Uterus (tissue), 4 donors: ENCODE results near the gene ARHGEF6. TPM values are rescaled to one million over a fixed set of nuclear protein-coding genes. Genes with fewer than 3 reads are reported as not detected.

Experiments
- DNase-seq, 2 donors: peaks; one replicate each; pipeline ENCODE4 v3.0.0-alpha.2; 2019 to 2020
- H3K27ac ChIP-seq, 2 donors: fragments of 200-600 bp; sonication (generic); 1 replicate in 1 of 2; 2 replicates in 1 of 2; pipeline ENCODE4 v1.5.1; 2016 to 2018
- H3K27me3 ChIP-seq, 2 donors: fragments of 200-600 bp; sonication (generic); one replicate each; pipeline ENCODE4 v1.5.1; 2018 to 2019; ENCODE audit warnings: control low read depth in 1 of 2
- H3K36me3 ChIP-seq, 2 donors: fragments of 200-600 bp; sonication (generic); one replicate each; pipeline ENCODE4 v1.5.1; 2019; ENCODE audit warnings: control low read depth in 1 of 2
- H3K4me1 ChIP-seq, 2 donors: fragments of 200-600 bp; sonication (generic); one replicate each; pipeline ENCODE4 v1.5.1; 2018 to 2019; ENCODE audit warnings: control low read depth in 1 of 2
- H3K4me3 ChIP-seq, 2 donors: fragments of 200-600 bp; sonication (generic); 1 replicate in 1 of 2; 2 replicates in 1 of 2; pipeline ENCODE4 v1.5.1; 2018 to 2019; ENCODE audit warnings: mild to moderate bottlenecking in 1 of 2
- H3K9me3 ChIP-seq, 2 donors: fragments of 200-600 bp; sonication (generic); one replicate each; pipeline ENCODE4 v1.5.1; 2019; ENCODE audit warnings: control low read depth in 1 of 2
- POLR2A ChIP-seq, 2 donors: fragments of 450-650 bp; IDR thresholded peaks; one replicate each; pipeline ENCODE4 v1.6.1; 2016; ENCODE audit warnings: antibody characterized with exemption in 2 of 2, mild to moderate bottlenecking in 1 of 2, moderate library complexity in 1 of 2
- intact Hi-C: fragments of 100-400 bp; cut with DNase I; formaldehyde crosslinking; loops from one replicate; pipeline ENCODE4 v1.15.1; 2023; ENCODE audit warnings: low total_unique reads
- total RNA-seq, 4 donors: library from RNA; depleted of rRNA in 3 of 4; stranded (reverse); fragments of >200 nt in 3 of 4; gene quantifications; one replicate each; pipeline versions ENCODE4 v1.1.0 to v1.2.4, GENCODE V29; 2014 to 2023
- TF ChIP-seq, protein P1 (sequence below), 4 experiments: fragments of 200-600 bp in 2 of 4; fragments of 450-650 bp in 2 of 4; sonication (generic) in 2 of 4; IDR thresholded peaks; one replicate each; pipeline ENCODE4 v1.5.1; 2016 to 2019; ENCODE audit warnings: antibody characterized with exemption in 4 of 4, mild to moderate bottlenecking in 2 of 4, moderate library complexity in 1 of 4
- donor health status: DM: yes; HTN: yes; CAD: no.

ARHGEF6 gene
- total RNA-seq, 4 donors from 2014 or later = 19.7 to 26.9 (median 24.7) TPM

DNA sequence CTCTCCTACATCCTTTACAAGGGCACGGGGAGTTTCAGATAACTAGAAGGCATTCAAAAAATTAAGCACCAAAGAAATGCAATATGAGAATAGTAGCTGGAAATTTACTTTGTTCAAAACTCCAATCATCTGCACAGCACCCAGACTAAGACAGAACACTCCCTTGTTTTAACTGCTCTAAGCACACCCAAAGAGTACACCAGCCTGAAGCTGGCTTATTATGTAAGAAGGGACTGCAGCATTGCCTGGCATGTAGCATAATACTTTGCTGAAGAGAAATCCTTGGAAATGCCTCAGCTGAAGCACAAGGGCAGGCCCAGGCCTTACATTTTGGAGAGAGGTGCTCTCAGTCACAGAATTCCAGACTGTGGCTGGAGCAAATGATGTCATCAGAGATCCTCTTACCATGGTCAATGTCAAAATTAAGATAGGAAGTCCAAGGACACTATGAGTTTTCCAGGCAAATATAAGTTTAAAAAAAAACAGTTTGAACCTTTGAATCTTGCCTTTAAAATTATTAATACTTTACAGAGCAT lies 14.8 kb downstream of the ARHGEF6 start:
- no peaks in the 10 kb centered on the region for H3K9me3 ChIP-seq
- no peaks in the 10 kb centered on the region for H3K36me3 ChIP-seq
- H3K27me3 ChIP-seq = no peaks in the 10 kb centered on the region
- H3K4me1 ChIP-seq = no peaks in the 10 kb centered on the region
- H3K4me3 ChIP-seq = no peak overlapping the region
- H3K27ac ChIP-seq = peak overlapping the region in 1 of 2 donors; percentile 34
- TF ChIP-seq, protein P1, sequence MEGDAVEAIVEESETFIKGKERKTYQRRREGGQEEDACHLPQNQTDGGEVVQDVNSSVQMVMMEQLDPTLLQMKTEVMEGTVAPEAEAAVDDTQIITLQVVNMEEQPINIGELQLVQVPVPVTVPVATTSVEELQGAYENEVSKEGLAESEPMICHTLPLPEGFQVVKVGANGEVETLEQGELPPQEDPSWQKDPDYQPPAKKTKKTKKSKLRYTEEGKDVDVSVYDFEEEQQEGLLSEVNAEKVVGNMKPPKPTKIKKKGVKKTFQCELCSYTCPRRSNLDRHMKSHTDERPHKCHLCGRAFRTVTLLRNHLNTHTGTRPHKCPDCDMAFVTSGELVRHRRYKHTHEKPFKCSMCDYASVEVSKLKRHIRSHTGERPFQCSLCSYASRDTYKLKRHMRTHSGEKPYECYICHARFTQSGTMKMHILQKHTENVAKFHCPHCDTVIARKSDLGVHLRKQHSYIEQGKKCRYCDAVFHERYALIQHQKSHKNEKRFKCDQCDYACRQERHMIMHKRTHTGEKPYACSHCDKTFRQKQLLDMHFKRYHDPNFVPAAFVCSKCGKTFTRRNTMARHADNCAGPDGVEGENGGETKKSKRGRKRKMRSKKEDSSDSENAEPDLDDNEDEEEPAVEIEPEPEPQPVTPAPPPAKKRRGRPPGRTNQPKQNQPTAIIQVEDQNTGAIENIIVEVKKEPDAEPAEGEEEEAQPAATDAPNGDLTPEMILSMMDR (IDR thresholded peaks at IDR 0.05) = no peak
- TF ChIP-seq POLR2A (IDR thresholded peaks at IDR 0.05) = no peak
- intact Hi-C loops = no loop called here
- DNase-seq = no peak

DNA sequence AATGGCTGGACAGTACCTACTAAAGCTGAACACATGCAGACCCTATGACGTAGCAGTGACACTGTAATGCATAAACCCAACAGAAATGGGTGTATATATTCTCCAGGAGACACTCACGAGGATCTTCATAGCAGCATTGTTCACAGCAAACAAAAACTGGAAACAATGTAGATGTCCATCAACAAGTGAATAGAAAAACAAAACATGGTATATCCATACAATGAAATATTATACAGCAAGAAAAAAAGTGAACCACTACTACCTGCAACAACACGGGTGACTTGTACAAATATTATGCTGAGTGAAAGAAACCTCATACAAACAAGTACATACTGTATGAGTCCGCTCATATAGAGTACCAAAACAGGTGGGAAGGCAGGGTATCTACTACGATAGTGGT lies 16.5 kb downstream of the ARHGEF6 start:
- Histone ChIP-seq H3K36me3 (no peaks in the 10 kb centered on the region), H3K27ac (no peak overlapping the region), H3K9me3 (no peaks in the 10 kb centered on the region), H3K4me1 (no peaks in the 10 kb centered on the region), H3K4me3 (no peak overlapping the region), H3K27me3 (no peaks in the 10 kb centered on the region)
- DNase-seq = no peak
- TF ChIP-seq, protein P1 (IDR thresholded peaks at IDR 0.05) = no peak
- intact Hi-C loops = no loop called here

DNA sequence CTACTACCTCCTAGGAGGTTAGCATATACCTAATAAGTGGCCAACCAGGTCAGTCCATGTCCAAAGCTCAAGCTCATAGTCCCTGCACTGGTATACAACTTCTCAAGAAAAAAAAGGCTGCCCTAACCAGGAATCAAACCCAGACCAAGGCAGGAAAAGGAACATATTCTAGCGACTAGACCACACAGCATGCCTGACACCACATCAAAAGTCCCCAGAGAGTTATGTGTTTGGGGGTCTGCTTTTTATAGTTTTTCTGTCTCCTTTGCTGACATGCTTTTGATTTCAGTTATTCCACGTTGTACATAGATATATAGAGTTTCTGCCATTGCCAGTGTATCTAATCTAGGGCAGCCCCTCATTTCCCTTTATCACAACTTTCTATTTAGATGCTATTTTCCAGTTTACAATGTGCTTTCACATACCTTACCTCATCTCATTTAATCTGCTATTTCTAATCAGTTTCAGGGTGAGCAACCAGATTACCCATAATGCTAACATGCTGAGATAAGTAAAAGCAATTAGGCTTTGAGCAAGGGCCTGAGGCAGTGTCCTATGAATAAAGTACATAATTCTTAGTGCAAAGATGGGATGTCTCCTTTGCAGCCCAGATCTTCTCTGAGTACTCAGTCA lies 17.8 kb downstream of the ARHGEF6 start:
- TF ChIP-seq, protein P1 (IDR thresholded peaks at IDR 0.05) = no peak
- no peak for TF ChIP-seq POLR2A (IDR thresholded peaks at IDR 0.05)
- no peaks in the 10 kb centered on the region for H3K36me3 ChIP-seq
- intact Hi-C loops = no loop called here
- DNase-seq = no peak
- H3K4me3 ChIP-seq = no peak overlapping the region
- H3K4me1 ChIP-seq = no peaks in the 10 kb centered on the region
- H3K27me3 ChIP-seq = no peaks in the 10 kb centered on the region
- no peaks in the 10 kb centered on the region for H3K9me3 ChIP-seq
- H3K27ac ChIP-seq = no peak overlapping the region

DNA sequence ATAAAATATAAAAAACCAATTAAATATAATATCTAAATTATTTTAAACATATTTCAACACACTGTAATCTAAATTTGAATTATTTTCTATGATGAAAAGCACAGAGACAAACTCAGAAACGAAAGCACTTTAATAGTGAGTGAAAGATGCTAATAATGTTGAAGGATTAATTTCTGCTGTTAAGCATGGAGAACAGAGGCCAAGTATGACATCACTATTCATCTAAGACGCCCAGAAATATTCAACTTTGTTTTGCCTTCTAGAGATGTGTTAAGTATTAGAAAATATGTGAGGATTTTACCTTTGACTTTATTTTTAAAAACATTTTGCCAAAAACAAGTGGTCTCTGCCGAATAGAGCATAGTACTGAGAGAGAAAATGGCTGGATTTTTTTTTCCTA lies 19.3 kb downstream of the ARHGEF6 start:
- H3K36me3 ChIP-seq = no peaks in the 10 kb centered on the region
- no peaks in the 10 kb centered on the region for H3K9me3 ChIP-seq
- H3K27ac ChIP-seq = peak overlapping the region in 1 of 2 donors; percentile 8

DNA sequence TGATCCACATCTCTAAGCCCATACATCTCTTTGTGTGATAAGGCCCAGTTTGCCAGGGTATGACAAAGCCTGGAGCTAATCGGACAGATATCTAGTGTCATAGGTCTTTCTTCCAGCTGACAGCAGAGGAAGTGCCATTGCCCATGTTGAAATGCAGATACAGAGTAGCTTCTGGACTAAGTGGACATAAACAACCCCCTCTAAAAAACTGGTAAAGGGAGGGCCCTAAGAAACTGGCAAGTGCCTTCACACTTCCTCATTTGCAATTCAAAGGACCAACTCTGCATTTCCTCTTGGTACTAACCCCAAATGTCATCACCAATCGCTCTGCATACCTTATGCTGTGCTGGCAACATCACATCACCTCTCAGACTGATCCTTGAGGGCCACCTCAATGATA lies 20.8 kb downstream of the ARHGEF6 start:
- no peak for DNase-seq
- Histone ChIP-seq H3K36me3 (no peaks in the 10 kb centered on the region), H3K27me3 (no peaks in the 10 kb centered on the region), H3K4me1 (no peaks in the 10 kb centered on the region), H3K27ac (no peak overlapping the region), H3K9me3 (no peaks in the 10 kb centered on the region), H3K4me3 (no peak overlapping the region)
- intact Hi-C loops = no loop called here
- no peak for TF ChIP-seq POLR2A (IDR thresholded peaks at IDR 0.05)
- TF ChIP-seq, protein P1 (IDR thresholded peaks at IDR 0.05) = no peak

More for the DNA sequence above, 19.3 kb downstream of the ARHGEF6 start:
- Histone ChIP-seq H3K4me3 (no peak overlapping the region), H3K4me1 (no peaks in the 10 kb centered on the region), H3K27me3 (no peaks in the 10 kb centered on the region)
- intact Hi-C loops = no loop called here
- DNase-seq = no peak
- TF ChIP-seq POLR2A (IDR thresholded peaks at IDR 0.05) = no peak
- TF ChIP-seq, protein P1 (IDR thresholded peaks at IDR 0.05) = no peak
